Neural cell (in vitro differentiated cells): ENCODE measurements around the gene CKAP4. TPM values are rescaled to one million over a fixed set of nuclear protein-coding genes. Genes with fewer than 3 reads are reported as not detected.

Experiments
- H2AFZ ChIP-seq: fragments of 200-600, 300-800 bp; sonication (generic), shearing (Covaris generic); 2 replicates; pipeline ENCODE4 v1.6.0; 2014; ENCODE audit warnings: low read depth, mild to moderate bottlenecking, antibody characterized with exemption, low read length, moderate library complexity
- H3F3A ChIP-seq: fragments of 200-600 bp; shearing (Covaris generic); 2 replicates; pipeline ENCODE4 v1.6.1; 2016; ENCODE audit warnings: mild to moderate bottlenecking, moderate library complexity, mixed read lengths, antibody characterized with exemption, low read length; ENCODE audit not compliant: insufficient read depth, poor library complexity, severe bottlenecking
- H3K27ac ChIP-seq: fragments of 200-600, 300-800 bp; sonication (generic), shearing (Covaris generic); 2 replicates; pipeline ENCODE4 v1.5.1; 2014; ENCODE audit warnings: mild to moderate bottlenecking, low read length, moderate library complexity
- H3K27me3 ChIP-seq: fragments of 300-800, 200-600 bp; sonication (generic), shearing (Covaris generic); 2 replicates; pipeline ENCODE4 v1.6.0; 2014; ENCODE audit warnings: mild to moderate bottlenecking, low read depth, low read length, moderate library complexity; ENCODE audit not compliant: insufficient read depth
- H3K36me3 ChIP-seq: fragments of 300-800, 200-600 bp; sonication (generic), shearing (Covaris generic); 2 replicates; pipeline ENCODE4 v1.5.1; 2014; ENCODE audit warnings: mild to moderate bottlenecking, antibody characterized with exemption, low read length, moderate library complexity; ENCODE audit not compliant: insufficient read depth
- H3K4me2 ChIP-seq: fragments of 300-800, 200-600 bp; sonication (generic), shearing (Covaris generic); 2 replicates; pipeline ENCODE4 v1.6.0; 2014; ENCODE audit warnings: mild to moderate bottlenecking, low read length
- H3K4me3 ChIP-seq: fragments of 300-800, 200-600 bp; sonication (generic), shearing (Covaris generic); 2 replicates; pipeline ENCODE4 v1.5.1; 2014; ENCODE audit warnings: mild to moderate bottlenecking, low read length, moderate library complexity
- H3K79me2 ChIP-seq: fragments of 200-600 bp; shearing (Covaris generic); replicated peaks from 2 replicates; pipeline ENCODE4 v1.6.0; 2014; ENCODE audit warnings: mild to moderate bottlenecking, low read length, moderate library complexity; ENCODE audit not compliant: insufficient read depth
- H3K9ac ChIP-seq: fragments of 300-800, 200-600 bp; sonication (generic), shearing (Covaris generic); 2 replicates; pipeline ENCODE4 v1.6.1; 2016; ENCODE audit warnings: mild to moderate bottlenecking, low read length, mixed read lengths
- H3K9me2 ChIP-seq: fragments of 200-600 bp; shearing (Covaris generic); 2 replicates; pipeline ENCODE4 v1.6.1; 2016; ENCODE audit warnings: mild to moderate bottlenecking, low read length, mixed read lengths; ENCODE audit not compliant: insufficient read depth
- H3K9me3 ChIP-seq: fragments of 200-600, 300-800 bp; sonication (generic), shearing (Covaris generic); 2 replicates; pipeline ENCODE4 v1.6.1; 2016; ENCODE audit warnings: mild to moderate bottlenecking, mixed run types, low read length, moderate library complexity, mixed read lengths
- H4K20me1 ChIP-seq: fragments of 200-600 bp; shearing (Covaris generic); 2 replicates; pipeline ENCODE4 v1.6.1; 2016; ENCODE audit warnings: mild to moderate bottlenecking, mixed run types; ENCODE audit not compliant: insufficient read depth
- EP300 ChIP-seq: fragments of 450-650 bp; conservative IDR thresholded peaks from 2 replicates; pipeline ENCODE4 v1.6.1; 2014; ENCODE audit warnings: antibody characterized with exemption, mild to moderate bottlenecking, moderate library complexity; ENCODE audit not compliant: poor library complexity, severe bottlenecking
- EZH2 ChIP-seq: fragments of 200-600, 300-800 bp; shearing (Covaris generic), sonication (generic); IDR thresholded peaks from 2 replicates; pipeline ENCODE4 v1.6.1; 2014; ENCODE audit warnings: antibody characterized with exemption, low read length, borderline replicate concordance, mild to moderate bottlenecking; ENCODE audit not compliant: insufficient read depth, poor library complexity, severe bottlenecking
- MXI1 ChIP-seq: fragments of 450-650 bp; conservative IDR thresholded peaks from 2 replicates; pipeline ENCODE4 v1.6.1; 2014; ENCODE audit warnings: antibody characterized with exemption, mild to moderate bottlenecking; ENCODE audit not compliant: poor library complexity, severe bottlenecking
- POLR2AphosphoS5 ChIP-seq: IDR thresholded peaks from 2 replicates; pipeline ENCODE4 v1.6.1; 2012
- RAD21 ChIP-seq: fragments of 450-650 bp; conservative IDR thresholded peaks from 2 replicates; pipeline ENCODE4 v1.6.1; 2014; ENCODE audit warnings: antibody characterized with exemption, mild to moderate bottlenecking, moderate library complexity
- SMC3 ChIP-seq: fragments of 450-650 bp; conservative IDR thresholded peaks from 2 replicates; pipeline ENCODE4 v1.6.1; 2014; ENCODE audit warnings: antibody characterized with exemption, mild to moderate bottlenecking, moderate library complexity; ENCODE audit not compliant: poor library complexity
- TAF1 ChIP-seq: IDR thresholded peaks from 2 replicates; pipeline ENCODE4 v1.6.1; 2012; ENCODE audit warnings: low read depth
- polyA plus RNA-seq: library from polyadenylated mRNA; depleted of rRNA; stranded (reverse); fragments of >200 nt; gene quantifications from 2 replicates; pipeline ENCODE4 v1.2.3, GENCODE V29; 2014
- TF ChIP-seq, protein P1 (sequence below): fragments of 450-650 bp; IDR thresholded peaks from 2 replicates; pipeline ENCODE4 v1.5.1; 2014; ENCODE audit warnings: antibody characterized with exemption, mild to moderate bottlenecking, moderate library complexity; ENCODE audit not compliant: poor library complexity, severe bottlenecking
- TF ChIP-seq, protein P2 (sequence below): IDR thresholded peaks from 2 replicates; pipeline ENCODE4 v1.6.1; 2012; ENCODE audit warnings: borderline replicate concordance

Gene CKAP4
- polyA plus RNA-seq, 1 donor from 2014 or later: 50.0 TPM

- Histone ChIP-seq H3K79me2 (peaks cover 34% of the 10 kb centered on the region), H3K27ac (peak overlapping the region; percentile 83), H3K36me3 (no peaks in the 10 kb centered on the region), H2AFZ (peak overlapping the region; percentile 88), H3F3A (no peaks in the 10 kb centered on the region), H3K27me3 (no peaks in the 10 kb centered on the region), H4K20me1 (no peaks in the 10 kb centered on the region), H3K9ac (peak overlapping the region; percentile 97), H3K9me3 (no peaks in the 10 kb centered on the region), H3K4me2 (peak overlapping the region; percentile 87), H3K9me2 (no peaks in the 10 kb centered on the region), H3K4me3 (peak overlapping the region; percentile 99)
- TF ChIP-seq RAD21 (no peak), TAF1 (peak; percentile 60)
Measured at GRCh38 chr12:106246891-106247673, 738 bp downstream of the CKAP4 start.

DNA sequence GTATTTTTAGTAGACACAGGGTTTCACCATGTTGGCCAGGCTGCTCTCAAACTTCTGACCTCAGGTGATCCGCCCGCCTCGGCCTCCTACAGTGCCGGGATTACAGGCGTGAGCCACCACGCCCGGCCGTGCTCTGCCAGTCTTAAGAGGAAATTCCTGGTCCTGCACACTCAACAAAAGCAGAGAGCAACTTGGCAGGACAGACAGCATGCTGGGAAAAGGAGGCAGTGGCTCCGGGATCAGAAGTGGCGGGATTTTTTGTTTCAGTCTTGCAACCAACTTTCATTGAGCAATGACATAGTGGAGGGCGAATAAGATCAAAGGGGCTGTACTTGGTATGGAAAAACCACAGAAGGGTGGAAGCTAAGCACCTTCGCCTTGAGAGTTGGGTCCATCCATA, 2.1 kb downstream of the CKAP4 start:
- Histone ChIP-seq H3K9me3 (no peaks in the 10 kb centered on the region), H3F3A (no peaks in the 10 kb centered on the region), H3K27me3 (no peaks in the 10 kb centered on the region), H3K4me2 (peak overlapping the region; percentile 87), H3K9ac (no peak overlapping the region), H3K9me2 (no peaks in the 10 kb centered on the region), H2AFZ (no peak overlapping the region), H3K27ac (no peak overlapping the region), H3K4me3 (peak overlapping the region; percentile 99), H3K36me3 (no peaks in the 10 kb centered on the region), H3K79me2 (peaks cover 34% of the 10 kb centered on the region), H4K20me1 (no peaks in the 10 kb centered on the region)
- TF ChIP-seq EP300: no peak
- TF ChIP-seq TAF1: no peak
- TF ChIP-seq POLR2AphosphoS5: no peak
- TF ChIP-seq, protein P1, sequence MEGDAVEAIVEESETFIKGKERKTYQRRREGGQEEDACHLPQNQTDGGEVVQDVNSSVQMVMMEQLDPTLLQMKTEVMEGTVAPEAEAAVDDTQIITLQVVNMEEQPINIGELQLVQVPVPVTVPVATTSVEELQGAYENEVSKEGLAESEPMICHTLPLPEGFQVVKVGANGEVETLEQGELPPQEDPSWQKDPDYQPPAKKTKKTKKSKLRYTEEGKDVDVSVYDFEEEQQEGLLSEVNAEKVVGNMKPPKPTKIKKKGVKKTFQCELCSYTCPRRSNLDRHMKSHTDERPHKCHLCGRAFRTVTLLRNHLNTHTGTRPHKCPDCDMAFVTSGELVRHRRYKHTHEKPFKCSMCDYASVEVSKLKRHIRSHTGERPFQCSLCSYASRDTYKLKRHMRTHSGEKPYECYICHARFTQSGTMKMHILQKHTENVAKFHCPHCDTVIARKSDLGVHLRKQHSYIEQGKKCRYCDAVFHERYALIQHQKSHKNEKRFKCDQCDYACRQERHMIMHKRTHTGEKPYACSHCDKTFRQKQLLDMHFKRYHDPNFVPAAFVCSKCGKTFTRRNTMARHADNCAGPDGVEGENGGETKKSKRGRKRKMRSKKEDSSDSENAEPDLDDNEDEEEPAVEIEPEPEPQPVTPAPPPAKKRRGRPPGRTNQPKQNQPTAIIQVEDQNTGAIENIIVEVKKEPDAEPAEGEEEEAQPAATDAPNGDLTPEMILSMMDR: no peak
- TF ChIP-seq EZH2: no peak
- TF ChIP-seq SMC3: no peak
- TF ChIP-seq RAD21: no peak
- TF ChIP-seq MXI1: no peak
- TF ChIP-seq, protein P2, sequence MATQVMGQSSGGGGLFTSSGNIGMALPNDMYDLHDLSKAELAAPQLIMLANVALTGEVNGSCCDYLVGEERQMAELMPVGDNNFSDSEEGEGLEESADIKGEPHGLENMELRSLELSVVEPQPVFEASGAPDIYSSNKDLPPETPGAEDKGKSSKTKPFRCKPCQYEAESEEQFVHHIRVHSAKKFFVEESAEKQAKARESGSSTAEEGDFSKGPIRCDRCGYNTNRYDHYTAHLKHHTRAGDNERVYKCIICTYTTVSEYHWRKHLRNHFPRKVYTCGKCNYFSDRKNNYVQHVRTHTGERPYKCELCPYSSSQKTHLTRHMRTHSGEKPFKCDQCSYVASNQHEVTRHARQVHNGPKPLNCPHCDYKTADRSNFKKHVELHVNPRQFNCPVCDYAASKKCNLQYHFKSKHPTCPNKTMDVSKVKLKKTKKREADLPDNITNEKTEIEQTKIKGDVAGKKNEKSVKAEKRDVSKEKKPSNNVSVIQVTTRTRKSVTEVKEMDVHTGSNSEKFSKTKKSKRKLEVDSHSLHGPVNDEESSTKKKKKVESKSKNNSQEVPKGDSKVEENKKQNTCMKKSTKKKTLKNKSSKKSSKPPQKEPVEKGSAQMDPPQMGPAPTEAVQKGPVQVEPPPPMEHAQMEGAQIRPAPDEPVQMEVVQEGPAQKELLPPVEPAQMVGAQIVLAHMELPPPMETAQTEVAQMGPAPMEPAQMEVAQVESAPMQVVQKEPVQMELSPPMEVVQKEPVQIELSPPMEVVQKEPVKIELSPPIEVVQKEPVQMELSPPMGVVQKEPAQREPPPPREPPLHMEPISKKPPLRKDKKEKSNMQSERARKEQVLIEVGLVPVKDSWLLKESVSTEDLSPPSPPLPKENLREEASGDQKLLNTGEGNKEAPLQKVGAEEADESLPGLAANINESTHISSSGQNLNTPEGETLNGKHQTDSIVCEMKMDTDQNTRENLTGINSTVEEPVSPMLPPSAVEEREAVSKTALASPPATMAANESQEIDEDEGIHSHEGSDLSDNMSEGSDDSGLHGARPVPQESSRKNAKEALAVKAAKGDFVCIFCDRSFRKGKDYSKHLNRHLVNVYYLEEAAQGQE: no peak
